SH-SY5Y (cell line): ENCODE measurements around the gene ERVMER34-1.

Source experiments
- GATA2 ChIP-seq: IDR thresholded peaks from 2 replicates; pipeline ENCODE4 v1.6.1; 2011; ENCODE audit warnings: mild to moderate bottlenecking, low read depth, low read length
- GATA3 ChIP-seq: IDR thresholded peaks from 2 replicates; pipeline ENCODE4 v1.6.1; 2011; ENCODE audit warnings: low read depth, mild to moderate bottlenecking, low read length, moderate library complexity

DNA sequence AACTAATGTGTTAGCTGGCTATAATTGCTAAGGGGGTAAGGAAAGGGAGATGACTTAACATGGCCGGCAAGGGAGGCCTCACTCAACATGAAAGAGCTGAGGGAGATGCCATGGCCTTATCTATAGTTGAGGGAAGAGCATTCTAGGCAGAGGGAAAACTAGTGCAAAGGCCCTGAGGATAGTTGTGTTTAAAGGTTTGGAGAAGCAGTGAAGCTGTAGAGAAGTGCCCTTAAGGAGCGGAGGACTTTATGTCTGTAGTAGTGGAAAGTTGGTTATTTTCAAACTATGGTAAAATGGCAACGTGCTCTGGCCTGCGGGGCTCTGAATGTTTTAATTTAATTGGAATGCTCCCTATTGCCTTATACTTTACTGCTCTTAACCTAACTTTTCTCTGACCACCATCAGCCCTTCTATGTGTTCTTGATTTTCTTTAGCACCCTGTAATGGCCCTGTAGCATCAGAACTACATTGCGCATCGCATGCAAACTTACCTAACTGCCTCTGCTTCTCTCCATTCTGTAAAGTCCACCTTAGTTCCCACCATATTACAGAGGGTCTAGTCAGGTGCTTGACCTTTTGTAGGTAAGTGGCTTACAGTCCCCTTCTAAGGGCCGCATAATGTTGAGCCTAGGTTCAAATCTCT lies 35.8 kb downstream of the ERVMER34-1 start:
- no peak for TF ChIP-seq GATA3
- TF ChIP-seq GATA2 = no peak
